HG03442 (cell line): Measurements from ENCODE around the gene ARHGDIB.

ENCODE experiments used
- ATAC-seq: cut with Tn5 transposase; IDR thresholded peaks from one replicate; pipeline ENCODE4 v1.9.1; 2021; ENCODE audit warnings: mild to moderate bottlenecking, moderate library complexity; ENCODE audit not compliant: unreplicated experiment

The ARHGDIB gene

DNA sequence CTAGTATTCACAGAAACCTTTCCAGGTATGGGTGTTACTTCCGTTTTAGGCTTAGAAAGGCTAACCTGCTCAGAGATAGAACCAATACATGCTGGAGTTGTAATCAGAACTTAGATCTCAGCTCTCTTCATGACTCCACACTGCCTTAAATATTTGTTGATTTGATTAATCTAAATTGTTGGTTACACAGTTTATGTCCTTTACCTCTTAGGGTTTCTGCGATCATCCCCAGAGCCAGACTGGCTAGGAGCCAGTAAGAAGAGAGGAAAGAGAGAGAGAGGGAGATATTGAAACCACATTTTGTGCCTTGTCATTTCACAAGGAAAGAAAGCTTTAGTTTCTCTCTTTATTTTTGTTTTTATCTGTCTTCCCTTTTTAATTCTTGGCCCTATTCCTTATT lies 58.9 kb downstream of the ARHGDIB start:
- ATAC-seq = no peak

- no peak for ATAC-seq
Measured at GRCh38 chr12:14901228-14901562, 60.2 kb downstream of the ARHGDIB start.

- ATAC-seq = no peak
Measured at GRCh38 chr12:14900521-14901227, 60.7 kb downstream of the ARHGDIB start.

DNA sequence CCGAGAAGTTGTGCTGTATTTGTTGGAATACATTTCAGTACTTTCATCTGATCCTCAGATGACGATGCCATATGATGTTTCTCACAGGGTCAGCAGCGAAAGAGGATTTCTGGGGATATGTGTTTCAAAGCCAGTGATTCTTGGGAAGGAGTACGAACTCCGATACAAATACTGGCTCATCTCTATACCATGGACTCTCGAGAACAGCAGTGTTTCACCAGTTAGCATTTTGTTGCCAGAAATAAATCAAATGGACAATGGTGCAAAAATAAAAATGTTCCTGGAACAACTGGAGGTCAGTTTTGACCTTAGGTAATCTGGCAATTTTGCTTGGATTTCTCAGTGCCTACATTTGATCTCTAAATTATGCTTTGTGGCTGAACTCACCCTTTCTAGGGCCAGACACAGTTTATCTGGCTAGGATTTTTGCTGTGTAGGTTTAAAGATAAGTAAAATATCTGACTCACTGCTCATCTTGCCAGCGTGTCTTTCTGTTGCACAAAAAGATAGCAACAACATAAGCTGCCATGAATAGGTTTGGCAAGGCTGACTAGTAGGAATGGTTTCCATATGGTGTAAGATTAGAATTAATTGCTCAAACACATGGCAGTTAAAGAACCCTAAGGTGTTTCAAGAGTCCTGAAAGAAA lies 64.8 kb downstream of the ARHGDIB start:
- ATAC-seq = no peak

GRCh38 chr12:14893506-14894250 lies 67.7 kb downstream of the ARHGDIB start:
- no peak for ATAC-seq

DNA sequence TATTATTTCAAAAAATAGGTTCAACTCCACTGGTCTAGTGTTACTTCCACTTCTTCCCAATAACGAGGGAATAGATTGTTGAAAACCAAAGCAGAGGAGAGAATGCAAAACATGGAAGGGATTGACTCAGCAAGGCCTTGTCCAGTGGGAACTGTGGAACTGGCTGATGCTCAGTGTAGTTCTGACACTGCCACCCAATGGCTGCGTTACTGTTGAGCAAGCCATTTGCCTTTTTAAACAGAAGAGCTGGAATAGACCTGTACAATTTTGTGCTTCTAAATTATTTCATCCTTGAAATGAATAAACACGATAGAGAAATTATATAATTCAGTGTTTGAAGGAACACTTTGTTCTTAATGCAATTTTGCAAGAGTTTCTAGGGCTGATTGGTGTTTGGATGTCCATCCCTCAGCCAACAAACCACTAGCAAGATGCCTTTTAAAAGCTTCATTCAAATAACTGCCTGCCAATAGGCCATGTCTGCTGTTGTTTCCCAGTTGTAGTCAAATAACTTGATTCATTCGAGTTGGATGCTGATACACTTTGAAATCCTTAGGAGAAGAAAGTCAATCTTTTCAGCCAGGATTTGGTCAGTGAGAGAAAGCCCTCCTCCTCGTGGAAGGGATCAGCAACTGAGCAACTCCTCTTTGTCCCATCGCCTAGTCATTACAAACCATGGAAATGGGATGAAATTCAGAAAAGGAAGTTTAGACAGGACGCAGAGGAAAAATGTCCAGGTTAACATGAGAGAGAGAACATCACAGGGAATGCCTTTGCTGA lies 68.5 kb downstream of the ARHGDIB start:
- ATAC-seq = no peak
